HG03558 (cell line): ENCODE data around the gene PLPP7.

Experiments used
- ATAC-seq: cut with Tn5 transposase; IDR thresholded peaks from one replicate; pipeline ENCODE4 v1.9.1; 2021; ENCODE audit warnings: moderate number of reproducible peaks; ENCODE audit not compliant: unreplicated experiment; ENCODE audit errors: extremely low read depth

The PLPP7 gene

GRCh38 chr9:131279863-131280570 is 9.5 kb upstream of the PLPP7 start:
- no peak for ATAC-seq

- no peak for ATAC-seq
These were observed 8.9 kb upstream of the PLPP7 start for GRCh38 chr9:131280660-131281059.

GRCh38 chr9:131281119-131281965 is 8.2 kb upstream of the PLPP7 start:
- no peak for ATAC-seq

GRCh38 chr9:131282175-131282574 is 7.3 kb upstream of the PLPP7 start:
- no peak for ATAC-seq

GRCh38 chr9:131282688-131283422 is 6.7 kb upstream of the PLPP7 start:
- ATAC-seq, result no peak

GRCh38 chr9:131284856-131285255 is 4.7 kb upstream of the PLPP7 start:
- ATAC-seq, result no peak

- ATAC-seq, result no peak
These were observed 2.2 kb upstream of the PLPP7 start for GRCh38 chr9:131287359-131287758.

GRCh38 chr9:131288217-131288616 is 1.3 kb upstream of the PLPP7 start:
- ATAC-seq, result no peak

GRCh38 chr9:131290036-131290766 is 678 bp downstream of the PLPP7 start:
- no peak for ATAC-seq

GRCh38 chr9:131290767-131291370 is 1.3 kb downstream of the PLPP7 start:
- no peak for ATAC-seq

GRCh38 chr9:131291795-131292315 is 2.3 kb downstream of the PLPP7 start:
- no peak for ATAC-seq

GRCh38 chr9:131292937-131293336 is 3.4 kb downstream of the PLPP7 start:
- no peak for ATAC-seq

GRCh38 chr9:131296460-131296859 is 6.9 kb downstream of the PLPP7 start:
- no peak for ATAC-seq

- ATAC-seq, result no peak
These were observed 7.5 kb downstream of the PLPP7 start for GRCh38 chr9:131296906-131297500.

- no peak for ATAC-seq
These were observed 8.4 kb downstream of the PLPP7 start for GRCh38 chr9:131297903-131298302.

GRCh38 chr9:131298341-131298740 is 8.8 kb downstream of the PLPP7 start:
- no peak for ATAC-seq

- ATAC-seq, result no peak
These were observed 9.3 kb downstream of the PLPP7 start for GRCh38 chr9:131298816-131299215.

GRCh38 chr9:131299346-131299960 is 9.9 kb downstream of the PLPP7 start:
- ATAC-seq, result no peak

- no peak for ATAC-seq
These were observed 10.4 kb downstream of the PLPP7 start for GRCh38 chr9:131299961-131300347.
